Dermis microvascular lymphatic vessel endothelial cell (primary cell): Measurements from ENCODE around the gene IGFL2. TPM values are rescaled to one million over a fixed set of nuclear protein-coding genes. Genes with fewer than 3 reads are reported as not detected.
A peak's percentile ranks its signal among the peaks of the same experiment; 100 is the strongest.
"Not testable (repeated sequence)": the region's sequence is repeated elsewhere in the genome, so short reads cannot be mapped to it uniquely, and the experiment has no call there.

Source experiments
- DNase-seq, 2 donors: peaks; one replicate each; pipeline versions ENCODE4 v3.0.0 to v3.0.0-alpha.2; 2010; ENCODE audit warnings: low read depth in 2 of 2
- total RNA-seq: library from RNA; depleted of rRNA; stranded (reverse); fragments of >200 nt; gene quantifications from 2 replicates; pipeline ENCODE4 v1.2.1, GENCODE V29; 2014

IGFL2 gene
- total RNA-seq, 1 donor from 2014 or later = not detected

GRCh38 chr19:46189971-46190888 is 42.2 kb downstream of the IGFL2 start:
- DNase-seq = no peak

GRCh38 chr19:46191356-46191755 is 43.3 kb downstream of the IGFL2 start:
- no peak for DNase-seq

GRCh38 chr19:46191972-46192371 is 43.9 kb downstream of the IGFL2 start:
- DNase-seq = no peak

- not testable (repeated sequence) for DNase-seq
Observed at GRCh38 chr19:46192626-46192991, 44.6 kb downstream of the IGFL2 start.

- peak; percentile 45 to 46 for DNase-seq
Observed at GRCh38 chr19:46192992-46193650, 45.1 kb downstream of the IGFL2 start.

GRCh38 chr19:46193678-46194077 is 45.6 kb downstream of the IGFL2 start:
- DNase-seq = no peak

GRCh38 chr19:46195104-46195503 is 47.1 kb downstream of the IGFL2 start:
- no peak for DNase-seq

- not testable (repeated sequence) for DNase-seq
Observed at GRCh38 chr19:46195919-46196318, 47.9 kb downstream of the IGFL2 start.

GRCh38 chr19:46196410-46197124 is 48.5 kb downstream of the IGFL2 start:
- no peak for DNase-seq

- DNase-seq = no peak
Observed at GRCh38 chr19:46197314-46198070, 49.5 kb downstream of the IGFL2 start.

- no peak for DNase-seq
Observed at GRCh38 chr19:46198756-46199155, 50.7 kb downstream of the IGFL2 start.

- no peak for DNase-seq
Observed at GRCh38 chr19:46201454-46202310, 53.6 kb downstream of the IGFL2 start.

GRCh38 chr19:46202426-46202825 is 54.4 kb downstream of the IGFL2 start:
- DNase-seq = no peak

- no peak for DNase-seq
Observed at GRCh38 chr19:46202872-46203860, 55.1 kb downstream of the IGFL2 start.

- no peak for DNase-seq
Observed at GRCh38 chr19:46204008-46204407, 56.0 kb downstream of the IGFL2 start.

- DNase-seq = no peak
Observed at GRCh38 chr19:46205183-46205984, 57.3 kb downstream of the IGFL2 start.

- DNase-seq = no peak
Observed at GRCh38 chr19:46206176-46206575, 58.1 kb downstream of the IGFL2 start.

- no peak for DNase-seq
Observed at GRCh38 chr19:46206682-46207081, 58.6 kb downstream of the IGFL2 start.
